ENCODE measurements around the gene MSMB. TPM values are rescaled to one million over a fixed set of nuclear protein-coding genes. Genes with fewer than 3 reads are reported as not detected.
A peak's percentile ranks its signal among the peaks of the same experiment; 100 is the strongest.

The MSMB gene
- total and polyA plus RNA-seq, 2 of the 8 experiments (the other 6 are each of a cell fraction or from before 2014, with no cell fraction given), result not detected

DNA sequence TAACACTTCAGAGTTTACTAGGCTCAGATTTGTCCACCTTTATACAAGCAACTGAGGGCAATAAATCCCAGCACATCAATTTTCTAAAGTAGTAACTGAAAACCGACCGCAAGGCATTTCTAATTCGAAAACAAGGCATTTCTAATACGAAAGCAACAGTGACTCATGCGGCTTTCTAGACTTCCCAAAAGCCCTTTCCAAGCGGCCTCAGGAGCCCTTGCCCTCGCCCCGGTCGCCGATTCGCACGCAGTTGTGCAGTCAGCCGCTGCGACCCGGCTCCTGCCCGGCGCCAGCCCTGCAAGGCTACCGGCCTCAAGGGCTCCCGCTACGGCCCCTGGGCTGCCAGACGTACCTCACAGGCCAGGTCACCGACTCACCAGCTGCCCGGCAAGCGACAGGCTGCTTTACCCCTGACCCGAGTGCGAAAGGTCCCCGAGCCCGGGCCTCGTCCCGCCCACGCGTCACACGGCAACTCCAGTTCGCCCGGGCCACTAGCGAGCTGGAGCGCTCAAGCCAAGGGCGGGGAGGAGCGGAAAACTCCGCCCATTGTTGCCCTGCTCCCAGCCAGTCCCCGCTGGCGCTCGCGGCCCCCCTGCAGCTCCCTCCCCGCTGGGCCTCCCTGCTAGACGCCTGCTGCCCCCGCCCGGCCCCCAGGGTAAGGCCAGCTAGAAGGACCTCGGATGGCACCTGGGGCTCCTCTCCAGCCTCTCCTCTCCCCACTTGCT, 22.9 kb downstream of the MSMB start:
- H2BK120ac ChIP-seq (replicated peaks; ENCODE audit: low read depth, low read length), result no peak overlapping the region
- no peak overlapping the region for H2AFZ ChIP-seq (ENCODE audit: low read length)
- no peak overlapping the region for H3K14ac ChIP-seq (ENCODE audit: insufficient read length)
- H3K23ac ChIP-seq (ENCODE audit: insufficient read length), result no peak overlapping the region
- peak overlapping the region; percentile 39 to 78 (median 56) for H3K9ac ChIP-seq (replicated peaks in 1 of 4; ENCODE audit: extremely low read depth in 1 of 4, low read depth in 3 of 4, low read length in 3 of 4)
- H3K4ac ChIP-seq (replicated peaks; ENCODE audit: insufficient read length, low read depth, low read length), result no peak overlapping the region
- H2BK20ac ChIP-seq (ENCODE audit: low read length), result no peak overlapping the region
- DNase-seq (ENCODE audit: low read depth in 1 of 2, low spot score in 2 of 2) (peak; percentile 68 to 88), FAIRE-seq (no peak)
- 4% methylated on average over 48 of the region's 49 CpGs; no CpG with 5 or more reads in 1 of the 2 experiments for WGBS, 2 experiments (ENCODE audit: extremely low coverage in 1 of 2, insufficient coverage in 1 of 2, insufficient read length in 1 of 2, insufficient replicate concordance in 2 of 2, low coverage in 1 of 2, low lambda C conversion rate in 2 of 2, missing lambda C conversion rate in 1 of 2)
- no peaks in the 10 kb centered on the region for H3K36me3 ChIP-seq (ENCODE audit: control insufficient read depth in 2 of 4, insufficient read depth in 4 of 4, low read length in 3 of 4)
- peak overlapping the region; percentile 10 for H3K56ac ChIP-seq (replicated peaks; ENCODE audit: insufficient read length, low read depth, low read length)
- H3K79me1 ChIP-seq (ENCODE audit: low read depth, low read length), result peaks cover 4% of the 10 kb centered on the region; the same call in 1 of the 2 replicates
- H2BK15ac ChIP-seq (ENCODE audit: low read length), result no peak overlapping the region
- no peak overlapping the region for H2AK5ac ChIP-seq (ENCODE audit: low read depth, low read length)
- H3K23me2 ChIP-seq (ENCODE audit: low read depth, low read length), result no peaks in the 10 kb centered on the region; the same call in 1 of the 2 replicates
- POLR2A ChIA-PET (ENCODE audit: partially characterized antibody), result interaction anchor here (1.3 kb wide), 1 partner anchor 10 kb away, joined by 4 read pairs; no protein-coding TSS in a partner anchor
- H3K4me2 ChIP-seq (ENCODE audit: insufficient read depth in 1 of 2, low read depth in 2 of 2, low read length in 2 of 2), result peak overlapping the region; percentile 12 to 72
- peaks cover 3 to 80% of the 10 kb centered on the region in 2 experiments; a peak in 3 of 4 replicates for H3K79me2 ChIP-seq (ENCODE audit: control insufficient read depth in 1 of 2, insufficient read depth in 2 of 2, low read length in 2 of 2)
- H4K8ac ChIP-seq (ENCODE audit: extremely low read depth, insufficient read depth, low read length), result peak overlapping the region; percentile 89
- CTCF ChIA-PET (ENCODE audit: partially characterized antibody), result interaction anchor here (0.9 kb wide), 1 partner anchor 9 kb away, joined by 3 read pairs; no protein-coding TSS in a partner anchor
- H4K91ac ChIP-seq (replicated peaks; ENCODE audit: insufficient read length, low read length), result no peak overlapping the region
- H3K4me1 ChIP-seq (replicated peaks in 1 of 4; ENCODE audit: control insufficient read depth in 3 of 4, insufficient read depth in 4 of 4, low read length in 3 of 4), result peaks cover 0 to 7% (median 3%) of the 10 kb centered on the region in 4 experiments; a peak in 3 of 7 replicates
- no peaks in the 10 kb centered on the region for H3K27me3 ChIP-seq (replicated peaks in 1 of 4; ENCODE audit: control insufficient read depth in 3 of 4, extremely low read depth in 1 of 4, insufficient read depth in 3 of 4, low read length in 3 of 4)
- no peaks in the 10 kb centered on the region for H3K9me3 ChIP-seq (ENCODE audit: insufficient read depth in 2 of 2, low read depth in 1 of 2, low read length in 1 of 2)
- peak overlapping the region; percentile 60 to 81 (median 74) for H3K4me3 ChIP-seq (ENCODE audit: extremely low read depth in 1 of 4, insufficient read depth in 2 of 4, low read depth in 3 of 4, low read length in 4 of 4)
- no peak overlapping the region; the same call in 1 of the 2 replicates for H2BK5ac ChIP-seq (ENCODE audit: low read depth, low read length)
- peaks cover 9 to 17% of the 10 kb centered on the region in 2 experiments for H4K20me1 ChIP-seq (replicated peaks in 1 of 2; ENCODE audit: control insufficient read depth in 1 of 2, insufficient read depth in 2 of 2, low read length in 2 of 2)
- peak overlapping the region; percentile 51; the same call in 1 of the 2 replicates for H3K27ac ChIP-seq (ENCODE audit: low read depth, low read length)
- 0 out of 2 replicates have a peak overlapping the region, but pooled peaks have one; percentile 55 for H3K18ac ChIP-seq (ENCODE audit: extremely low read depth, low read length)
- no peak overlapping the region for H2BK12ac ChIP-seq (ENCODE audit: low read depth, low read length)
- peak overlapping the region; percentile 57 for H4K5ac ChIP-seq (ENCODE audit: insufficient read length, low read depth, low read length)
- TF ChIP-seq CREB1 (IDR thresholded peaks at IDR 0.05), result peak; percentile 89
- 0 out of 4 replicates have a peak, but pooled peaks of 1 of the 2 experiments have one; percentile 34 for TF ChIP-seq HDAC2 (IDR thresholded peaks at IDR 0.05; ENCODE audit: borderline replicate concordance in 1 of 2, low read depth in 2 of 2, low read length in 2 of 2)
- TF ChIP-seq TAF1 (IDR thresholded peaks at IDR 0.05; ENCODE audit: low read depth, low read length), result peak; percentile 57; the same call in 1 of the 2 replicates
- peak; percentile 88 for TF ChIP-seq EGR1 (IDR thresholded peaks at IDR 0.05; ENCODE audit: borderline replicate concordance, low read depth, low read length)
- TF ChIP-seq POLR2AphosphoS5 (IDR thresholded peaks at IDR 0.05; ENCODE audit: low read depth, low read length), result peak; percentile 37; the same call in 1 of the 2 replicates
- peak; percentile 29; the same call in 1 of the 2 replicates for TF ChIP-seq PHF8 (conservative IDR thresholded peaks at IDR 0.05; ENCODE audit: low read depth, low read length)
- no peak for TF ChIP-seq TAF7 (optimal IDR thresholded peaks at IDR 0.05; ENCODE audit: borderline replicate concordance, low read depth, low read length)
- no peak for TF ChIP-seq KDM5A (IDR thresholded peaks at IDR 0.05; ENCODE audit: low read length)
- 0 out of 4 replicates have a peak, but pooled peaks of 1 of the 2 experiments have one; percentile 29 for TF ChIP-seq SIN3A (conservative IDR thresholded peaks at IDR 0.05 in 1 of 2, IDR thresholded peaks at IDR 0.05 in 1 of 2; ENCODE audit: low read depth in 1 of 2, low read length in 2 of 2)
- peak; percentile 85 for TF ChIP-seq KDM4A (IDR thresholded peaks at IDR 0.05; ENCODE audit: low read depth, low read length, severe bottlenecking)
- TF ChIP-seq RBBP5 (IDR thresholded peaks at IDR 0.05; ENCODE audit: borderline replicate concordance, low read depth, low read length), result peak; percentile 94

All from H1 (cell line).